ENCODE data around the gene SEMG2. TPM values are rescaled to one million over a fixed set of nuclear protein-coding genes. Genes with fewer than 3 reads are reported as not detected.

The SEMG2 gene
- total RNA-seq, 4 donors from 2014 or later: 0.25 TPM; not detected in 3

- Histone ChIP-seq H3K9me3 (no peaks in the 10 kb centered on the region), H3K36me3 (no peaks in the 10 kb centered on the region), H3K27me3 (no peaks in the 10 kb centered on the region), H3K27ac (no peak overlapping the region), H3K4me1 (peaks cover 3% of the 10 kb centered on the region), H3K4me3 (no peak overlapping the region)
- TF ChIP-seq CTCF (IDR thresholded peaks at IDR 0.05) (no peak), POLR2AphosphoS5 (IDR thresholded peaks at IDR 0.05) (no peak), POLR2A (IDR thresholded peaks at IDR 0.05) (no peak), EP300 (IDR thresholded peaks at IDR 0.05) (no peak)
- 85% methylated on average over 1 of the region's 1 CpG for WGBS
- no peak for DNase-seq (ENCODE audit: low spot score in 2 of 2)
These were observed 26.7 kb downstream of the SEMG2 start for GRCh38 chr20:45247865-45248264.

GRCh38 chr20:45248609-45249008 is 27.4 kb downstream of the SEMG2 start:
- H3K36me3 ChIP-seq: no peaks in the 10 kb centered on the region
- no peak overlapping the region for H3K4me3 ChIP-seq
- peaks cover 11% of the 10 kb centered on the region for H3K4me1 ChIP-seq
- no peak overlapping the region for H3K27ac ChIP-seq
- H3K9me3 ChIP-seq: no peaks in the 10 kb centered on the region
- DNase-seq (ENCODE audit: low spot score in 2 of 2): no peak
- TF ChIP-seq EP300 (IDR thresholded peaks at IDR 0.05) (no peak), POLR2AphosphoS5 (IDR thresholded peaks at IDR 0.05) (no peak), CTCF (IDR thresholded peaks at IDR 0.05) (no peak), POLR2A (IDR thresholded peaks at IDR 0.05) (no peak)
- no peaks in the 10 kb centered on the region for H3K27me3 ChIP-seq

DNA sequence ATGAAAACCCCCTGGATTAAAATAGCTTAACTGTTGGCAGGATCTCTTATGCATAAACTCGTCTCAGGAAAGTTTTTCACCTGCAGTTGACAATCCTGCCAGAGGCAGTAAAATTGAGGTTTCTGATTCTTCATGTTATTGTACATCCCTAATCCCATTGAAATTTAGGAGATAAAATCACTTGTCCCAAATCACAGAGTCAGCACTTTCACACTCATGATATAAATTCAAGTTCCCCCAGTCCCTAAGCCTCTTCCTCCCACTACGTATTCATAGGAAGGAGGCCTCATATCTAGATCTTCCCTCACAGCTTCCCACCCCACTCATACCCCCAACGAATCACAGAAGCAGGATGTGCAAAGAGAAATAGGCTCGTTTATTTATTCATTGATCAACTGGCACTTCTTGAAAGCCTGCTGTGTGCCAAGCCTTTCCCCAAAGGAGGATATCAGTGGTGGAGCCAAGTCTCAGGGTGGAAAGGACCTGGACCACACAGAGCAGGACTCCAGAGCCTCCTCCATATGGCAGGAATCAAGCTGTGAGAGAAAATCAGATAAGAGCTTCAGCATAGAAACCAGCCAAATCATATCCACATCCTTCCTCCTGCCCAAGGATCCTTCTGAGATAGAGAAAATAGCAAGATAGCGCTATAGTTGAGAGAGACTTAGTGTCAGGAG is 30.8 kb downstream of the SEMG2 start:
- 27% methylated on average over 5 of the region's 5 CpGs for WGBS
- H3K27ac ChIP-seq: no peak overlapping the region
- TF ChIP-seq CTCF (IDR thresholded peaks at IDR 0.05) (no peak), POLR2AphosphoS5 (IDR thresholded peaks at IDR 0.05) (no peak), POLR2A (IDR thresholded peaks at IDR 0.05) (no peak), EP300 (IDR thresholded peaks at IDR 0.05) (no peak)
- H3K4me1 ChIP-seq: peaks cover 30% of the 10 kb centered on the region
- H3K4me3 ChIP-seq: no peak overlapping the region
- H3K36me3 ChIP-seq: no peaks in the 10 kb centered on the region
- no peaks in the 10 kb centered on the region for H3K27me3 ChIP-seq
- DNase-seq (ENCODE audit: low spot score in 2 of 2): no peak
- H3K9me3 ChIP-seq: no peaks in the 10 kb centered on the region

DNA sequence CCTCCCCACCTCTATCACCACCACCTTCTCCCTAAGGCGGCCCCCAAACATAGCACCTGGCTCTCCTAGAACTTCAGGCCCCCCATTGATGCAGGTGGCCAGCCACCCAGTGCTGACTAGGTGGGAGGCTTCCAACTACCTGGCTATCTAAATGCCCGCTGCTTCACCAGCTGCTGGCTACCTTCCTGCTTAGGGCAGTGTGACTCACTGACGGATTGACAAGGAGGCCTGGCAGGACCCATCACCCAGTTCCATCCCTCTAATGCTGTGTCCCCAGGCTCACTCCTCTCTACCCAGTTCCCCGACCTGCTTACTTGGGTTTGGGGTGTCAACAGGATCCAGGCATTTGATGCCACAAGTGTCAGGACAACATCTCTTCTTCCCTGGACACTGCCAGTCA is 32.1 kb downstream of the SEMG2 start:
- WGBS: 81% methylated on average over 4 of the region's 4 CpGs
- no peak for TF ChIP-seq POLR2AphosphoS5 (IDR thresholded peaks at IDR 0.05)
- TF ChIP-seq POLR2A (IDR thresholded peaks at IDR 0.05): no peak
- TF ChIP-seq CTCF (IDR thresholded peaks at IDR 0.05): no peak
- H3K27ac ChIP-seq: peak overlapping the region; percentile 4

DNA sequence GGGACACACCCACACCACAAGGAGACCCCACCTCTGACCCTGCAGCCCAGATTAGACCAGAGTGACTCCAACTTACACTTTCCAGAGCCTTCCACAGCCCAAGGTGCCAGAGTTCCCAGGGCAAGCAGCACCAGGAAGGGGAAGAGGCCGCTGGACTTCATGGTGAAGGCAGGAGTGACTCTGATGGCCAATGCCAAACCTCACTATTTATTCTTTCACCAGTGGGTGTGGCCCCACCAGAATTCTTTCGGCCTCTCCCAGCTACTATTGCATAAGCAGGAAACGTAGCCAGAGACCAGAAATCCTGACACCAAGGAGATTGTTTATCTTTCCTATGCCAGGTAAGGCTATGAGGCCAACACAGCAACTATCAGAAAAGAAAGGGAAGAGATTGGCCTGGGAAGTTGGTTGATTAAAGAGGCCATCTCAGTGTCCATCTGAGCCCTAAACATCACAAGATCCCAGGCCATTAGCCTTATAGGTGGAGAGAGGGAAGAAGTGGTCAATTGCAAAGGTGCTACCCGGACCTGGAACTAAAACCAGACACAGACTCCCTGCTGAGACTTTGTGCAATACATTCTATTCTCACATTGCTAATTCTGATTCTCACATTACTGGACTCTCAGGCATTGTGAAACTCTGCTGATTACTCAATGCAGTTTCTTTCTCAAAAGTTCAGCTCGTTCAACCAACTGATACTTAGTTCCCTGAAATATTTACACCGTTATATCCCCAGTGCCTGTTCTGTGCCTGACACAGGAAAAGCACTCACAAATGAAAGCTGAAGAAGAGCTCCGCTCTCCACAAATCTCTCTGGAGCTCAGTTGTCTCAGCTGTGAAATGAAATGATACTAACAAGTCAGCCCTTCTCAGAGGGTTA is 33.5 kb downstream of the SEMG2 start, which contains the start of gene SLPI:
SLPI (minus strand) TSS at position 182 of the 880 bp plus-strand sequence; CDS start at position 161, 21 bp downstream.
- Histone ChIP-seq H3K9me3 (no peaks in the 10 kb centered on the region), H3K27ac (peak within 1 kb of the TSS; percentile 84), H3K4me1 (peaks cover 37% of the 10 kb centered on the region), H3K27me3 (peaks cover 3% of the 10 kb centered on the region), H3K4me3 (peak within 1 kb of the TSS; percentile 28), H3K36me3 (no peaks in the 10 kb centered on the region)
- DNase-seq (ENCODE audit: low spot score in 2 of 2): peak in 1 of 2 donors; percentile 74
- 17% methylated on average over 6 of the region's 7 CpGs for WGBS
- TF ChIP-seq EP300 (IDR thresholded peaks at IDR 0.05): no peak
- no peak for TF ChIP-seq POLR2A (IDR thresholded peaks at IDR 0.05)
- peak in 1 of 3 donors; percentile 45 for TF ChIP-seq POLR2AphosphoS5 (IDR thresholded peaks at IDR 0.05)
- no peak for TF ChIP-seq CTCF (IDR thresholded peaks at IDR 0.05)

More for the DNA sequence above, 32.1 kb downstream of the SEMG2 start:
- Histone ChIP-seq H3K4me1 (peaks cover 37% of the 10 kb centered on the region), H3K9me3 (no peaks in the 10 kb centered on the region), H3K27me3 (no peaks in the 10 kb centered on the region), H3K4me3 (peak overlapping the region; percentile 28), H3K36me3 (no peaks in the 10 kb centered on the region)
- no peak for DNase-seq (ENCODE audit: low spot score in 2 of 2)
